BJ (cell line): ENCODE results near the gene BTNL9. TPM values are rescaled to one million over a fixed set of nuclear protein-coding genes. Genes with fewer than 3 reads are reported as not detected.

Source experiments
- CTCF ChIA-PET: fragments of 350-600 bp; formaldehyde crosslinking; extraction: SDS; loops from one replicate; lab custom pipeline; 2021; ENCODE audit warnings: antibody characterized with exemption, inconsistent platforms; lab: Yijun Ruan, JAX
- POLR2A ChIA-PET: fragments of 300-600 bp; sonication (Branson Sonifier 250); formaldehyde crosslinking; extraction: SDS; loops from one replicate; lab custom pipeline; 2021; ENCODE audit warnings: antibody characterized with exemption; lab: Charles Lee
- DNase-seq: peaks from one replicate; pipeline ENCODE4 v3.0.0-alpha.2; 2011; ENCODE audit warnings: low read depth
- H3K27me3 ChIP-seq: 2 replicates; pipeline ENCODE4 v1.6.0; 2011; ENCODE audit warnings: low read length; ENCODE audit not compliant: control insufficient read depth, insufficient read depth
- H3K36me3 ChIP-seq: 2 replicates; pipeline ENCODE4 v1.5.1; 2011; ENCODE audit warnings: low read length; ENCODE audit not compliant: control insufficient read depth, insufficient read depth
- H3K4me3 ChIP-seq: 2 replicates; pipeline ENCODE4 v1.5.1; 2011; ENCODE audit warnings: low read depth, mild to moderate bottlenecking, control low read depth, low read length
- polyA plus RNA-seq: library from polyadenylated mRNA; depleted of rRNA; stranded (reverse); fragments of >200 nt; gene quantifications from 2 replicates; pipeline ENCODE4 v1.2.3, GENCODE V29; 2011; rRNA removed
- small RNA-seq: library from RNA; depleted of rRNA; stranded (forward); fragments of <200 nt; gene quantifications from one replicate; pipeline ENCODE3, GENCODE V24; 2012; ENCODE audit warnings: low replicate concordance, low read depth; ENCODE audit not compliant: insufficient read length
- TF ChIP-seq, protein P1 (sequence below): IDR thresholded peaks from 2 replicates; pipeline ENCODE4 v1.5.1; 2011; ENCODE audit warnings: low read depth, mild to moderate bottlenecking, control low read depth, inconsistent platforms, low read length, moderate library complexity; ENCODE audit not compliant: insufficient read depth

The BTNL9 gene
- polyA plus RNA-seq, 1 experiment, result not detected

DNA sequence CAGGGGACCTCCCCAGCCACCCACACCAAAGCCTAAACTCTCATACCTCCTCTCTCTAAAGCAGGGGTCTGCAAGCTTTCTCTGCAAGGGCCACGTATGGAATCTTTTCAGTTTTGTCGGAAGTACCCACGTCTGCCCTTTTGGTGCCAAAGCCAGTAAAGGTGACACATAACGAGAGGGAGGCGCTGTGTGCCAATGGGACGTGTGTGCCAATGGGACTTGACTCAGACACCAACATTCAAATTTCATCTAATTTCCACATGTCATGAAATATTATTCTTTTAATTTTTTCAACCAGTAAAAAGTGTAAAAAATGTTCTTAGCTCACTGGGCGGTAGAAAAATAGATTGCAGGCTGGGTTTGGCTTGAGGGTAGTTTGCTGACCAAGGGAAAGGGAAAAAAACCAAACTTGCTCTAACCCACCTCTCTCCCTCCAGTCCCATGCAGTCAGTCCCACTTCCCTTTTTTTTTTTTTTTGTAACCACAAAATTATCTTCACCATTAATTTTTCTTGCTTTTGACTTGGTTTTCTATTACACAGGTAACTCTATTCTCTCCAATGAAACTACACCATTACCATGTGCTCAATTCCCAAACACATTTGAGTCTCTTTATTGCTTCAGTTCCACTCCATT is 65.4 kb downstream of the BTNL9 start:
- Histone ChIP-seq H3K36me3 (no peaks in the 10 kb centered on the region), H3K27me3 (peaks cover 9% of the 10 kb centered on the region), H3K4me3 (no peak overlapping the region)
- TF ChIP-seq, protein P1, sequence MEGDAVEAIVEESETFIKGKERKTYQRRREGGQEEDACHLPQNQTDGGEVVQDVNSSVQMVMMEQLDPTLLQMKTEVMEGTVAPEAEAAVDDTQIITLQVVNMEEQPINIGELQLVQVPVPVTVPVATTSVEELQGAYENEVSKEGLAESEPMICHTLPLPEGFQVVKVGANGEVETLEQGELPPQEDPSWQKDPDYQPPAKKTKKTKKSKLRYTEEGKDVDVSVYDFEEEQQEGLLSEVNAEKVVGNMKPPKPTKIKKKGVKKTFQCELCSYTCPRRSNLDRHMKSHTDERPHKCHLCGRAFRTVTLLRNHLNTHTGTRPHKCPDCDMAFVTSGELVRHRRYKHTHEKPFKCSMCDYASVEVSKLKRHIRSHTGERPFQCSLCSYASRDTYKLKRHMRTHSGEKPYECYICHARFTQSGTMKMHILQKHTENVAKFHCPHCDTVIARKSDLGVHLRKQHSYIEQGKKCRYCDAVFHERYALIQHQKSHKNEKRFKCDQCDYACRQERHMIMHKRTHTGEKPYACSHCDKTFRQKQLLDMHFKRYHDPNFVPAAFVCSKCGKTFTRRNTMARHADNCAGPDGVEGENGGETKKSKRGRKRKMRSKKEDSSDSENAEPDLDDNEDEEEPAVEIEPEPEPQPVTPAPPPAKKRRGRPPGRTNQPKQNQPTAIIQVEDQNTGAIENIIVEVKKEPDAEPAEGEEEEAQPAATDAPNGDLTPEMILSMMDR, result no peak
- ChIA-PET POLR2A (no interaction called here), CTCF (no interaction called here)
- no peak for DNase-seq

DNA sequence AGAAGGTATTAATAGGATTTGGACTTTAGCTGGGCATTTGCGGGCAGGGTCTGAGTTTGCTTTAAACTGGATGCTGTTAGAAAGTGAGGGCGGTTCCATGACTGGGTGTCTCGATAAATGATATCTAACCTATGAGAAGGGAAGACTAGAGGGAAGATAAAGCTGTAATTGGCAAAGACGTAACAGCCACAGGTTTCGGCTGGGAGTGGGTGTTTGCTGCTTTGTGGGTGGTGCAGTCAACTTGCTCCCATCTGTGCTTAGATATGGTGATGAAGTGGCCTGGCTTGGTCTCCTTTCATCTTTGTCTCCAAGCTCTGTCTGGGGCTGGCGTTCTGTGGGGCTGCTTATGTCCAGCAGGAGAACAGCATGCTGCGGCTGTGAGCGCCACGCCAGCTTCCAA is 67.6 kb downstream of the BTNL9 start:
- DNase-seq, result no peak
- ChIA-PET CTCF (no interaction called here), POLR2A (no interaction called here)
- TF ChIP-seq, protein P1, result no peak
- Histone ChIP-seq H3K27me3 (peaks cover 11% of the 10 kb centered on the region), H3K4me3 (no peak overlapping the region), H3K36me3 (no peaks in the 10 kb centered on the region)

DNA sequence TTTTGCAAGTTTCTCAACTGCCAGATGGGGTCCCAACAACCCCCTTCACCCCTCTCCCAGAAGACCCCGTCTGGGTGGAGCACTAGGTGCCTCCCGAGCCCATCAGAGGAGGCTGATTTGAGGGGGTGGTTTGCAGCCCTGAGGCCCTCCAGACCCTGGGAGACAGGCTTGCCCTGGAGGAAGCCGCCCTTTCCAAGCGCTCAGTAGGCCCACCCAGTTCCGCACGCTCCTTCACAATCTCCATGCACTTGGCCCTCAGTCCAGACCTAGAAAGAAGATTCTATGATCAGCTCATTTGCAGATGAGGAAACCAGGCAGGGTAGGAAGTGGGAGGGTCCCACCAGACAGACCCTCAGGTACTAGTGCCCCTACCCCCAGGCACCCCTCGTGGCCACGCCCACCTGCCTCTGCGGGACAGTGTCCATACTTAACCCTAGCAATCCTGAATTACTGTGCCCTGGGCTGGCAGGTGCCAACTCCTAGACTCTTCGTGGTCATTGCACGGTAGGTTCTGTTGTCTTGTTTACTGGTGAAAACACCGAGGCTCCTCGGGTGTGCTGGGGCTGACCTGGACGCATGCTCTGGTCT is 68.6 kb downstream of the BTNL9 start:
- Histone ChIP-seq H3K27me3 (peaks cover 11% of the 10 kb centered on the region), H3K36me3 (no peaks in the 10 kb centered on the region), H3K4me3 (no peak overlapping the region)
- TF ChIP-seq, protein P1, result no peak
- CTCF ChIA-PET, result interaction anchor here (0.7 kb wide), 1 partner anchor 162 kb away, joined by 3 read pairs; no protein-coding TSS in a partner anchor
- POLR2A ChIA-PET, result no interaction called here
- no peak for DNase-seq

DNA sequence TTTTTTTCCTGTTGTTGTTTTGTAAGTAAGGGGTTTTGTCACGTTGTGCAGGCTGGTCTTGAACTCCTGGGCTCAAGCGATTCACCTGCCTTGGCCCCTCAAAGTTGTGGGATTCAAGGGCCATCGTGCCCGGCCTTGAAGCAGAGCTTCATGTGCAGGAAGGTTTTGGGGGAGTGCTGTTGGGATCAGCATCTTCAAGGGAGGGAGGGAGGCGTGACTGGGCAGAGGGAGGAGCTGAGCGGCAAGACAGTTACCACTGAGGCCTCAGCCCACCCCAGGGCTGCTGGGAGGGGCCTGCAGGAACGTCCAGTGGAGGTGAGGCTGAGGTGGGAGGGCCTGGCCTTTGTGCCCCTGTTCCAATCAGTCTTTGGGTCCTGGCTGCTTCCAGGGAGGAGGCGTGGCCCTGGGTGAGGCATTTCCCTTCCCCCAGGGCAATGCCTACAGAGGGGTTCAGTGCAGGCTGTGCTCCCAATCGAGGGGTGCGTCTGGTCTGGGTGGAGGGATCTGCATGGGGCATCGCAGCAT is 69.5 kb downstream of the BTNL9 start:
- no peak for DNase-seq
- ChIA-PET POLR2A (no interaction called here), CTCF (no interaction called here)
- TF ChIP-seq, protein P1, result no peak
- Histone ChIP-seq H3K36me3 (no peaks in the 10 kb centered on the region), H3K27me3 (peaks cover 9% of the 10 kb centered on the region), H3K4me3 (no peak overlapping the region)

DNA sequence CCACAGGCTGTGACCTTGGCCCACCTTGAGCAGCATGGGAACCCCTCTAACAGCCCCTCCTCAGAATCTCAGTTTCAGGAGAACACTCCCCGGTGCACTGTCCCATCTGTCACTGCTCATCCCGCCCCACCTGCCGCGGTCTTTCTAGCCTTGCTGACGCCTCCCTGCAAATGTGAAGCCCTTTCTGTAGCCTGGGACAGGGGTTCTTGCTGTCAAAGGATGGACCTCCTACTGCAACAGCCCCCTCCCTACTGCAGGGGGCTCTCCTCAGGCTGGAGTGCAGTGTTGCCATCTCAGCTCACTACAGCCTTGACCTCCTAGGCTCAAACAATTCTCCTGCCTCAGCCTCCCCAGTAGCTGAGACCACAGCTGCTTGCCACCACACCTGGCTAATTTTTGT is 70.9 kb downstream of the BTNL9 start:
- ChIA-PET POLR2A (no interaction called here), CTCF (no interaction called here)
- DNase-seq, result no peak
- TF ChIP-seq, protein P1, result no peak
- Histone ChIP-seq H3K36me3 (no peaks in the 10 kb centered on the region), H3K27me3 (peaks cover 9% of the 10 kb centered on the region), H3K4me3 (no peak overlapping the region)

Small RNAs within 50 kb of the gene (small RNA-seq; reads per million reads assigned to genes)
- gene MIR8089, result not detected
- not detected for gene RNU6-1036P

Other genes starting within 250 kb of the BTNL9 start
- 156 and 197 TPM in 2 replicates for gene MGAT1, start 237.5 kb upstream of the BTNL9 start, polyA plus RNA-seq
- 5.4 and 9.3 TPM in 2 replicates for gene ZFP62, start 179.0 kb upstream of the BTNL9 start, polyA plus RNA-seq
- gene BTNL8, start 141.1 kb upstream of the BTNL9 start, polyA plus RNA-seq, result not detected in 2 replicates
- not detected in 2 replicates for gene BTNL3, start 51.4 kb upstream of the BTNL9 start, polyA plus RNA-seq
- gene OR2V1, start 90.9 kb downstream of the BTNL9 start, polyA plus RNA-seq, result not detected in 2 replicates
- not detected in 2 replicates for gene OR2V2, start 107.3 kb downstream of the BTNL9 start, polyA plus RNA-seq
- gene TRIM7, start 164.9 kb downstream of the BTNL9 start, polyA plus RNA-seq, result 3.2 and 3.9 TPM in 2 replicates
- gene TRIM41, start 183.0 kb downstream of the BTNL9 start, polyA plus RNA-seq, result 15.2 and 15.9 TPM in 2 replicates
- 6,186 and 8,520 TPM in 2 replicates for gene RACK1, start 203.6 kb downstream of the BTNL9 start, polyA plus RNA-seq
- gene TRIM52, start 220.9 kb downstream of the BTNL9 start, polyA plus RNA-seq, result 6.3 and 6.7 TPM in 2 replicates